ENCODE measurements around the gene PRSS33. TPM values are rescaled to one million over a fixed set of nuclear protein-coding genes. Genes with fewer than 3 reads are reported as not detected.
A peak's percentile ranks its signal among the peaks of the same experiment; 100 is the strongest.

The PRSS33 gene, protein sequence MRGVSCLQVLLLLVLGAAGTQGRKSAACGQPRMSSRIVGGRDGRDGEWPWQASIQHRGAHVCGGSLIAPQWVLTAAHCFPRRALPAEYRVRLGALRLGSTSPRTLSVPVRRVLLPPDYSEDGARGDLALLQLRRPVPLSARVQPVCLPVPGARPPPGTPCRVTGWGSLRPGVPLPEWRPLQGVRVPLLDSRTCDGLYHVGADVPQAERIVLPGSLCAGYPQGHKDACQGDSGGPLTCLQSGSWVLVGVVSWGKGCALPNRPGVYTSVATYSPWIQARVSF
- not detected in 2 replicates for total RNA-seq

GRCh38 chr16:2787406-2787805, at the start of gene PRSS33:
Gene PRSS33 (minus strand): TSS chr16:2787560. CDS start chr16:2786547, 1,013 bp downstream.
- no peak for DNase-seq (ENCODE audit: low read depth)
- TF ChIP-seq, protein P1, sequence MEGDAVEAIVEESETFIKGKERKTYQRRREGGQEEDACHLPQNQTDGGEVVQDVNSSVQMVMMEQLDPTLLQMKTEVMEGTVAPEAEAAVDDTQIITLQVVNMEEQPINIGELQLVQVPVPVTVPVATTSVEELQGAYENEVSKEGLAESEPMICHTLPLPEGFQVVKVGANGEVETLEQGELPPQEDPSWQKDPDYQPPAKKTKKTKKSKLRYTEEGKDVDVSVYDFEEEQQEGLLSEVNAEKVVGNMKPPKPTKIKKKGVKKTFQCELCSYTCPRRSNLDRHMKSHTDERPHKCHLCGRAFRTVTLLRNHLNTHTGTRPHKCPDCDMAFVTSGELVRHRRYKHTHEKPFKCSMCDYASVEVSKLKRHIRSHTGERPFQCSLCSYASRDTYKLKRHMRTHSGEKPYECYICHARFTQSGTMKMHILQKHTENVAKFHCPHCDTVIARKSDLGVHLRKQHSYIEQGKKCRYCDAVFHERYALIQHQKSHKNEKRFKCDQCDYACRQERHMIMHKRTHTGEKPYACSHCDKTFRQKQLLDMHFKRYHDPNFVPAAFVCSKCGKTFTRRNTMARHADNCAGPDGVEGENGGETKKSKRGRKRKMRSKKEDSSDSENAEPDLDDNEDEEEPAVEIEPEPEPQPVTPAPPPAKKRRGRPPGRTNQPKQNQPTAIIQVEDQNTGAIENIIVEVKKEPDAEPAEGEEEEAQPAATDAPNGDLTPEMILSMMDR (IDR thresholded peaks at IDR 0.05; ENCODE audit: insufficient read depth, low read depth, low read length) = no peak
- no peak within 1 kb of the TSS for H3K4me3 ChIP-seq (ENCODE audit: low read depth, low read length)

- TF ChIP-seq, protein P1 (IDR thresholded peaks at IDR 0.05; ENCODE audit: insufficient read depth, low read depth, low read length) = no peak
- no peak overlapping the region for H3K4me3 ChIP-seq (ENCODE audit: low read depth, low read length)
- no peak for DNase-seq (ENCODE audit: low read depth)
Measured at GRCh38 chr16:2836646-2837508, 49.5 kb upstream of the PRSS33 start.

GRCh38 chr16:2835638-2836493, 48.5 kb upstream of the PRSS33 start:
- TF ChIP-seq, protein P1 (IDR thresholded peaks at IDR 0.05; ENCODE audit: insufficient read depth, low read depth, low read length) = no peak
- H3K4me3 ChIP-seq (ENCODE audit: low read depth, low read length) = no peak overlapping the region
- peak; percentile 94 for DNase-seq (ENCODE audit: low read depth)

GRCh38 chr16:2834968-2835367, 47.6 kb upstream of the PRSS33 start:
- DNase-seq (ENCODE audit: low read depth) = no peak
- H3K4me3 ChIP-seq (ENCODE audit: low read depth, low read length) = no peak overlapping the region
- TF ChIP-seq, protein P1 (IDR thresholded peaks at IDR 0.05; ENCODE audit: insufficient read depth, low read depth, low read length) = no peak

GRCh38 chr16:2833776-2834175, 46.4 kb upstream of the PRSS33 start:
- TF ChIP-seq, protein P1 (IDR thresholded peaks at IDR 0.05; ENCODE audit: insufficient read depth, low read depth, low read length) = no peak
- no peak overlapping the region for H3K4me3 ChIP-seq (ENCODE audit: low read depth, low read length)
- no peak for DNase-seq (ENCODE audit: low read depth)

- DNase-seq (ENCODE audit: low read depth) = no peak
- TF ChIP-seq, protein P1 (IDR thresholded peaks at IDR 0.05; ENCODE audit: insufficient read depth, low read depth, low read length) = no peak
Measured at GRCh38 chr16:2831203-2831602, 43.8 kb upstream of the PRSS33 start.

More at GRCh38 chr16:2831203-2831602, 43.8 kb upstream of the PRSS33 start:
- no peak overlapping the region for H3K4me3 ChIP-seq (ENCODE audit: low read depth, low read length)
